ENCODE results near the gene ISX.

Gene ISX

DNA sequence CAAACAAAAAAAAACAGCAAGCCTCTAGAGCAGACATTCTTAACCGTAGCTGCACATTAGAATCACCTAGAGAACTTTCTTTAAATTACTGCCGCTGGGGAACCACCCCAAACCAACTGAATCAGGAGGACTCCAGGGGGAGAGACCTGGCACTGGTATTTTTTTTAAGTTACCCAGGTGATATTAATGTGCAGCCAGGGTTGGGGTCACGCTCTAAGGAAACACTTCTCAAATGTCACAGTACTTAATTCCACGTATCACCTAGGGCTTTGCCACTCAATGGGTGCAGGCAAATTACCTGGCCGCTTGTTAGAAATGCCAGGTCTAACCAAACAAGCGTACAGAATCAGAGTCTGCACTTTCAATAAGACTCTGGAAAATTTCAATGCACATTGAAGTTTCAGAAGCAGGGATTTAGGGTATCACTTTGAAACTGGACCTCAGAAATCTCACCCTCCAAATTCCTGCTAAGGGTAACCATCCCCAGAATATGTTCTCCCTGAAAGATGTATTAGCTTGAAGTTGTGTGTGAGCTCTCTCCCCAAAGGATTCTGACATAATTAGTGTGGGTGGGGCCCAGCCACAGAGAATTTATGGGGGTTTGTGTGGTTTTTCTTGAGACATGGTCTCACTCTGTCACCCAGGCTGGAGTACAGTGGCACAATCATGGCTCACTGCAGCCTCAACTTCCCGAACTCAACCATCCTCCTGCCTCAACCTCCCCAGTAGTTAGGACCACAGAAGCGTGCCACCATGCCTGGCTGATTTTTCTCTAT is 12.7 kb upstream of the ISX start:
- no peak for DNase-seq

DNA sequence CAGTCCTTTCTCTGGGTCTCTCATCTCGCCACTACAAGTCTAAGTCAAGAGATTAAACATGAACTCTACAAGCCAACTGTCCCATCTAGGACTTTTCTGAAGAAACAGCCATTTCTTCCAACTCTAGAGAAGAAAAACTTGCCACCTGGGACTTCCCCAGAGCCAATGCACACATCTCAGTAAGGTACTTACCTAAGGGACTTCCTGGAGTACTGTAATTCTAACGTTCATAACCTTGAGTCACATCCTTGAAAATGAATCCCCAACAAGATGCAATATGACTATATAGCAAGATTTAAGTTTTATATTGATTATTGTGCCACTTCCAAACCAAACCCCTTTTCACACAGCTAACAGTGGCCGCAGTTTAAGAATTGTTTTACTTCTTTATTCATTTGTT is 11.9 kb upstream of the ISX start:
- no peak for DNase-seq

DNA sequence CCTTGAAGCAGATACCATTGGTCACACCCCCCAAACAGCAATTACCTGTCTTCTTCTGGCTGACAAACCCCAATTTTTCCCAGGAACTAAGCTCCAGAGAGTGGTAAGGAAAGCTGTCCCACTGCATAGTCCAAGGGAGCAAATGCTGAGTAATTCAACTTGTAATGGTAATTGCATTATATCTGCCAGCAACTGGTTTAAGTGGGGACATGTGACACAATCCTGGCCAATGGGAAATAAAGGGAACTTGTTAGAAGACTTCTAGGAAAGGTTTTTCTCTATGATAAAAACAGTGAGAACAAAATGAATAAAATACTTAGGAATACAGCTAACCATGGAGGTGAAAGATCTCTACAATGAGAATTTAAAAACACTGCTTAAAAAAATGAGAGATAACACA is 9.5 kb upstream of the ISX start:
- no peak for DNase-seq

DNA sequence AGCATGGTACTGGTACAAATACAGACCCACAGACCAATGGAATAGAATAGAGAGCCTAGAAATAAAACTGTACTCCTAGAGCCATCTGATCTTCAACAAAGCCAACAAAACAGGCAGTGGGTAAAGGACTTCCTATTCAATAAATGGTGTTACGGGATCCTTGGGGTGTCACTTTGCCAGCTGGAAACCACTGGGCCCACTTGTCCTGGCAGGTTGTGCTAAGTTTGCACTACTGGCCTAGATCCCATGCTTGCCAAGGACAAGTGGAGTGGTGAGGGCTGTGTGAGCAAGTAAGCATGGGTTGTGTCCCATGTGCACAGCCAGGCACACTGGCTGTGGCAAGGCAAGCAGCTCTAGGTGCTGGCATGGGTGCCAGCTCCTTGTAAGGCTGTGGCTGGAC is 8.8 kb upstream of the ISX start:
- no peak for DNase-seq

DNA sequence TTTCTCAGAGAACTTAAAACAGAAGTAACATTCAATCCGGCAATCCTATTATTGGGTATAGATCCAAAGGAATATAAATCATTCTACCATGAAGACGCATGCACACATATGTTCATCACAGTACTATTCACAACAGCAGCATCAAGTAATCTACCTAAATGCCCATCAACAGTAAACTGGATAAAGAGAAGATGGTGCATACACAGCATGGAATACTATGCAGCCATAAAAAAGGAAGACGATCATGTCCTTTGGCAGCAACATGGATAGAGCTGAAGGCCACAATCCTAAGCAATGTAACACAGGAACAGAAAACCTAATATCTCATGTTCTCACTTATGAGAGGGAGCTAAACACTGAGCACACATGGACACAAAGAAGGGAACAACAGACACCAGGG is 6.3 kb upstream of the ISX start:
- no peak for DNase-seq

DNA sequence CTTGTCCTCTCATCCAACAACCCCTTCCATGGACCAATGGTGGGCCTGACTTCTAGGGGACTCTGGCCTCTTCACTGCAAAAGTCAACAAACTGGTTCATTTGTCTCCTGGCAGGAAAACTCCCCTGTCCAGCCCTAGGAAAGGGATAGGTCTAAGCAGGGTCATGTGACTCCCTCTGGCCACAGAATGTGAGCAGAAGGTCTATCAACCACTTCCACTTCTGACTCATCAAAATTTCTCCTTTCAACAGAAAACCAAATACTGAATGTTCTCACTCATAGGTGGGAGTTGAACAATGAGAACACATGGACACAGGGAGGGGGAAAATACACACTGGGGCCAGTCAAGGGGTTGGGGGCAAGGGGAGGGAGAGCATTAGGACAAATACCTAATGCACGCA is 1.3 kb upstream of the ISX start:
- DNase-seq: peak; percentile 25 to 43 (median 30)

DNA sequence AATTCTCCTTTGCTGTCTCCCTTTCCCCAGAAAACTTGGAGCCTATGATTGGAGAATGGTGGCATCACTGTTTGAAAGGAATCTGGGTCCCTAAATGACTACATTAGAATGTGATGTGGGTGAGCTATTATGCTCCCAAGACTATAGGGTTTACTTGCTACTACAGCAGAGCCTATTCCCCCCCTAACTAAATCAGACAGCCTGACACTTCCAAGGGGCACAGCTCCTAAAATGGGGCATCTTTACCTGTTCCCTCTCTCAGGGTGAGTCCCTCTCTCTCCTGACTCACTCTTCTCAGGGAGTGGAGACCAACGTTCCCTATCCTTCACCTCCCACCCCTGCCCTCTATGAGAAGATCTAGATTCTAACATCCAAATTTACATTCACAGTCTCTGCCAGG is 775 bp upstream of the ISX start:
- no peak for DNase-seq

DNA sequence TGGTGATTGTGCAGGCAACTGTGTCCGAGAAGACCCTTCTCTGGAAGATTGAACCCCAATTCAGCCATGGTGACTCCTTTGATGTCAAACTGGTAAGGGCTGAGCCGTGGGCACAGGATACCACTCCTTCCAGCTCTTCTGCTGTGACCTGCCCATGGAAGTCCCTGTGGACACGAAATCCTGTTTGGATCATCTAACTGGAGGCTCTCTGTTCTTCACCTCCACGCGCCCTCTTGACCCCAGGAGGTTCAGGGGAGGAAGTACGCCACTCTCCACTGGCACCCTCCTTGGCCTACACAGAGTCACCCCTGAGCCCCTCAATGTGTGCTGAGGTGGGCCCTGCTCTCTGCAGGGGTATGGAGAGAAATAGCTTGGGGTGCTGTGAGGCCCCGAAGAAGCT is 810 bp downstream of the ISX start:
- DNase-seq: no peak

DNA sequence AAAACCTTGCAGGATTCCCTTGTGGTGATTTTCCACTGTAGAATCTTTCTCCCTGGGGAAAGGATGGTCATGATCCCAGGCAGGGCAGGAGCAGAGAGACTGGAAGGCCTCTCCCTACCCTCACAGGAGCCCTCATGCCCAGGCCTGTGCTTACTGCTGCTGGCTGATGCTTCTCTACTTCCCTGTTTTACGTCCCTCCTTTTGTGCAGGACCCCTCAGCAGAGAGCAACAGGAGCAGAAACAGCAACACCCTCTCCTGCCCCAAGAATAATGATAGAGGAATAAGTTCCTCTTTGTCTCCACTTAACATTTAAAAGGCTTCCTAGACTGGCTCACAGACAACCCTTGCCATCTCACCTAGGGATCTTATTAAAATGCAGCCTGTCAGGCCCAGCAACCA is 3.6 kb downstream of the ISX start:
- peak in 2 of 3 donors; percentile 6 to 26 for DNase-seq

DNA sequence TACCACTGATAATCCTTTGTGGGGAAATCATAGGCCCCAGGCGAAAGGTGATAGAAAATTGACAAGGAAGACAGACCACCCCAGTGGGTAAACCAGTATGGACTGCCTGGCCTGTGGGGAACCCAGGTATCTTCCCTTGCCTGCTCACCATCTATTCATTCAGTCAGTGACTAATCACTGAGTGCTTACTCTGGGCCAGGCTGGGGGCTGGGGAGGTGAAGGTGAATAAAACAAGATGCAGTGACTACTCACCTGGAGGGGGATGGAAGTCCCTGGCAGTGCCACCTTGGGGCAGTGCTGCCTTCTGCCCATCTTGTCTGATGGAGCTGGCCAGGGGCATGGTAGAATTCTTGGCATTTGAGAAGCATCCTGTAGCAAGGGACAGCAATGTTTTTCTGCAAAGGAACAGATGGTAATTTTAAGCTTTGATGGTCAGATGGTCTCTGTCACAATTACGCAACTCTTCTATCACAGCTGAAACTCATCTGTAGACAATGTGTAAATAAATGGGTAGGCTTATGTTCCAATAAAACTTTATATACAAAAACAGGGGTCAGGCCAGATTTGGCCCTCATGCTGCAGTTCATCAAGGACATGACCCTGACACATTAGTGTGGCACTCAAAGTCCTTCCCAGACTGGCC is 4.6 kb downstream of the ISX start:
- DNase-seq: no peak

DNA sequence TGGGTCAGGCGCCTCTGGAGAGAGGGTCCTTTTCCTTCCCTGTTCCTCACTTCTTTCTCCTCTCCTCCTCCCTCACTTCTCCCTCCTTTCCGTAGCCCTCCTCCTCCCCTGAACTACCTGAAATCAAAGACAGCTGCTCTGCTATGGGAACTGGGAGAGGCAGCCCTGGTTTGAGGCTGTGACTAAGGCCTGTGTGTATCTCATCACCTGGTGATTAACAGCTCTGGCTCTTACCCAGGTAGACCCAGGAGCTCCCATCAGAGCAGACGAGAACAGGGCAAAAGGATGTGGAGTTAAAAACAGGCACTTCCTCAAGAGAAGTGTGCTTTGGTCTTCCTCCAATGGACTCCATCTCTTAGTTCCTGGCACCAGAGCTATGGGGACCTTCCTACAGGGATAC is 5.8 kb downstream of the ISX start:
- no peak for DNase-seq

DNA sequence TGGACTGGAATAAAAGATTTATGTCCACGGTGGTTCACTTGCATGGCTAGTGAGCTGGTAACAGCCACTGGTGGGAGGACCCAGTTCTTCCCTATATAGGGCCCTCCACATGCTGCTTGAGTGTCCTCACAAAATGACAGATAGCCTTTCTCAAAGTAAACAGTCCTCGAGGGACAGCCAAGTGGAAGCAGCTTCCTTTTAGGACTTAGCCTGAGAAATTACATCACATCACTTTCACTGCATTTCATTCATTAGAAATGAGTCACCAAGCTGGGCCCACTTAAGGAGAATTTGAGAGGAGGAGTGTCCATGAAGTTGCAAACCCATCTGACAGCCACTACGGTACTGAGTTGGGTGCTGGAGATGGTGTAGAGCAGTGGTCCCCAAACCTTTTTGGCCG is 7.0 kb downstream of the ISX start:
- DNase-seq: peak in 1 of 3 donors; percentile 13

DNA sequence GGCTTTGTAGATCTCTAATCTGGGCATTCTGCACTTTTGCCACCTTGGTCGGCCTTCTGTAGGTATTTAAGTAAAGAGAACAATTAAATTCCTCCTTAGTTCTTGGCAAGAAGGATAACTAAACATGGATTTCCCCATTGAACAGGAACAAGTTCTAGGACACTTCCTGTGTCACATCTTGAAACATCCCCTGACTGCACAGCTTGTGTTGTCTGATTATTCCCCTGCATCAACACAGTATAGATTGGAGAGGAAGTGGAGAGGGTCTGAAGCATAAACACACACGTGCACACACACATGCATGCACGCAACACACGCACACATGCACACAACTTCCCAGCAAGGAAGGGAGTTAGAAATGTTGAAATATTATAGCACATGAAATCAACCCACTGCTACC is 8.6 kb downstream of the ISX start:
- no peak for DNase-seq

DNA sequence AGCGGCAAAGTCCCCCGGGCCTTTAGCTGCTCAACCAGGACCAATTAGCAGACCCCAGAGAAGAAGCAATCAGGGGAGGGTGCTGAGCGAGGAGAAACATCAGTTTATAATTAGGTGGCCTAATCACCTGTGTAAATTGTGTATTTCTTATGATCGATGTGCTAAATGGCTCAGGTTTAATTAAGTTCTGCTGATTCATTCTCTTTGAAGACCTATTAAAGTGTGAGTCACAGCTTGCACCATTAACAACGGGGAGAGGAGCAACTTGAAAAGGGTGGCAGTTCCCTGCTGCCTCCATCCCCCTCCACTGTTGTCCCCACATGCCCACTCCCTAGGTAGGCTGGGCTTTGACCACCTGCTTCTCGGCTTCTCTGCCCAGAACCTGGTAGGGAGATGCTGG is 10.7 kb downstream of the ISX start:
- no peak for DNase-seq

DNA sequence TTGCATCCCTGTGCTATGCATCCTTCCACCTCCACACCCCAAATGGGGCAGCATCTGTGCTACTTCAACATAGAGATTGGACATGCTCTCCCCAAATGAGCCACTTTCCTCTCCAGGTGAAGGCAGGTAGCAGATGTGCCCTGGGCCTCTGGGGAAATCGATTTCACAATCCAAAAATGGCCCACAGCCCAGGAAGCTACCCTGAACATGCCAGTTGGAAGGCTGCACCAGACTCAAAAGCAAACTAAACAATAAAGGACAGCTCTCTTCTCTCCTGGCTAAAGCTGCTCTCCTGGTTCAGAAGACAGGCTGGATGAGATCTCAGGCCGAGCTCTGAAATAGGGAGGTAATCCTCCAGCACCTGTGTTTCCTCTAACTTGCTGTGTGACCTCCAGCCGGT is 19.7 kb downstream of the ISX start:
- no peak for DNase-seq

DNA sequence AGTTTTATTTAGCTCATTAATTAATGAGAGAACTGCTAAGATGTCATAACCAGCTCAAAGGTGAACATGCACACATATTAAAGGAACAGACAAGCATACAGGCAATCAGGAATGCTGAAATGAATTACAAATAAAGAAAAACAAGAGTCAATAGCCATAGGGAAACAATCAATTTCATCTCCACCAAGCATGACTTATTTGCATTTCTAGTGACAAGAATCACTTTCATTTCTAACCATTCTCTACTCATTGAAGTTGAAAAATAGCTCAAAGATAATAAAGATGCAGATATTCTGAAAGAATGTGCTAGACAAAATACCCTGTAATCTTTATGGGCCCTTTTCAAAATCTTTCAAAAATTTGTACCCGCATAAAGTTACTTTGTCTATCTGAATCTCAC is 23.2 kb downstream of the ISX start:
- no peak for DNase-seq

DNA sequence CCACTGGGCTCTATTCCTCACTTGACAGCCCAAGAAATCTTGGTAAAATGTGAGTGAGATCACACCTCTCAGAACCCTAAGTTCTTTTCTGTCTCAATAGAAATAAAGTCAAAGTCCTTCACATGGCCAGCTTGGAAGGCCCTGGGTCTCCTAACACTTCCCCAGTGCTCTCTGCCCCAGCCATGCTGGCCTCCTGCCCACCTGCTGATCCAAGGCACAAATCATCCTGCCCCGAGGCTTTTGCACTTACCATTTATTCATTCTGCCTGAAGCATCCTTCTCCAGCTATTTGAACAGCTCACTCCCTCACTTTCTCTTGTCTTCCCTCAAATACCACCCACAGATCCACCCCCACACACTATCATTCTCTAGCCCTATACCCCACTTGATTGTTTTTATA is 26.4 kb downstream of the ISX start:
- DNase-seq: no peak

DNA sequence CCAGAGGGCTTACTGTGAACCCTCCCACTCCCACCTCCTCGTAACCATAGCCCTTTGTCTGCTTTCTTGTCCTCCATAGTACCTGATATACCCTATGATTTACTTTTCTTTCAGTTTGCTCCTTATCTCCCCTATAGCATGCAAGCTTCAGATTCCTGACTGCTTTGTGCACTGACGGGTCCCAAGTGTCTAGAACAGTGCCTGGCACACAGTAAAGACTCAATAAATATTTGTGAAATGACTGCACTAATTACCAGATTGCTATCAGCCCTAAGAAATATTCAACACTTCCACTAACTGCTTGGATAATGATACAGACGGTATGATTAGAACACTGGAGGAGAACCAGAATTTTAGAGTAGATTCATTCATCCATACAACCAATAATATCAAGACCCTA is 33.0 kb downstream of the ISX start:
- no peak for DNase-seq

DNA sequence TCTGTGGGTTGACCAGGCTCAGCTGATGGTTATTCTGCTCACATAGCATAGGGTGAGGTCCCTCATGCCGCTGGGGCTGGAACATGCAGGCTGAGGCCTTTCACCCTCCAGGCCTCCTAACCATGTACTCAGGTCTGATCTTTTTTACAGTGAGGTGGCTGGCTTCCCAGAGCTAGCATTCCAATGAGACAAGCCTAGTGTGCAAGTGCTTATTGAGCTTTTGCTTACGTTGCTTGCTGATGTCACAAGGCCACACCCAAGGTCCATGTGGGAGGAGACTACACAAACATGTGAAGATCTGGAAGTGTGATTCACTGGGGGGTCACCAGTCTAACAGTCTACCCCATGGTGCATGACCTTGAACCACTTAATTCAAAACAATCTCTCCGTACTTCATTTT is 33.9 kb downstream of the ISX start:
- no peak for DNase-seq

DNA sequence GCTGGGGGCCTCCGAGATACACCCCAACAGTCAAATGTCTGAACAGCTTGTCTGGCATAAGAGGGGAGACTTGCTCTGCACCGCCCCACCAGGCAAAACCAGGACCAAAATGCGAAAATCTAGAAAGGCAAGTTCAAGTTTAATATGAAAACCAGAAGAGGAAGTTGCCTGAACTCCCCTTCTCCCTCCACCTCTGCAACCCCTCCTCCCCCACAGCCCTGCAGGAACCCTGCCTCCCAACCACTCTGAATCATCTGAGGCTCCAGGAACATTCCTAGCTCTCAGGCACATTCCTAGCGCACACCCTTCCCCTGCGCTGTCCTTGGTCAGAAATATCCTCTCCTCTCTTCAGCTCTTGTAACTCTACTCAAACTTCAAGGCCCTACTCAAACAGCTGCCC is 36.7 kb downstream of the ISX start:
- peak in 1 of 3 donors; percentile 10 for DNase-seq

DNA sequence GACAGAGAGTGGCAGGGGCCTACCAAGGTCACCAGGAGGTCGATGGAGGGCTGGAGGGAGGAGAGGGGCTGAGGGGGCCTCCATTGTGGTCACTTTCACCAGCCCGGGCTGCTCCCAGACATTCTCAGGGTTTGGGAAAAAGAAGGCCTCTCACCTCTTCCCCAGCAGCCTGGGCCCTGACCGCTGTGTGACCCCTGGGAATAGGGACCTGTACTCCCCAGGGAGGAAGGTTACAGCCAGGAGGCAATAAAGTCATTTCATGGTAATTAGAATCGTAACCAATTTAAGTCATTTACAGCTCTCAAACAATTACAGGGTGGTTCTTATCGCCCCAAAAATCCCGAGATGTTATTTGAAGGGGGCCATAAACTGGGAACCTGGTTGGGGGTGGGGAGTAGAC is 37.8 kb downstream of the ISX start:
- DNase-seq: no peak

DNA sequence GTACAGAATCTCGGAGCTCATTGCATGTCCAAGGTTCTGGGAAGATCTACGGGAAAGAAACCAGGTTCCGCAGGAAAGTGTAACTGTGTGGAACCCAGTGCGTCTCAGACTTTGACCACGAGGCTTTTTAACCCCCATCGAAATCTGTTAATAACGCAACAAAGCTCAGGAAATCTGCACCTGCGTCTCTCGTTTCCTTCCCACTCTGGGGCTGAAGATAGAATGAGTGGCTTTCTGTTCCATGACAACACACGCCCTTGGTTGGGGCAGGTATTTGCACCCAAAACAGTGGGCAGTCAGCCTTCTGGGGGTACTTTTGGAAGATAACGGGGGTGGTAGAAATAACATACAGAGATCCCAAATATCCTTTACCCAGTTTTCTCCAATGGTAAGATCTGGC is 38.5 kb downstream of the ISX start:
- no peak for DNase-seq

DNA sequence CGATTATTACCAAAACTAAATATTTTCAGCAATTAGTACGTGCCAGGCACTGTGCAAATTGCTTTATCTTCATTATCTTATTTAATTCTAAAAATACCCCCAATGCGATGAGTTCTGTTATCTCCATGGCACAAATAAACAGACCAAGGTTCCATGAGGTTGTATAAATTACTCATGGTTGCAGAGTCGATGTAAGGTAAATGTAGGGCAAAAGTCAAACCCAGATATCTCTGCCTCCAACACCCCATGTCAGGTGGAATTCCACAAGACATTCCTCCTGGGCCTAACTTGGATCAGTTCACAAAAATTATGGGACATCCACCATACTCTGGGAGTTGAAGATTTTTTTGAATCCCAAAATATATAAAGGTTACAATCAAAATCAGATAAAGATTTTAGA is 43.7 kb downstream of the ISX start:
- no peak for DNase-seq

DNA sequence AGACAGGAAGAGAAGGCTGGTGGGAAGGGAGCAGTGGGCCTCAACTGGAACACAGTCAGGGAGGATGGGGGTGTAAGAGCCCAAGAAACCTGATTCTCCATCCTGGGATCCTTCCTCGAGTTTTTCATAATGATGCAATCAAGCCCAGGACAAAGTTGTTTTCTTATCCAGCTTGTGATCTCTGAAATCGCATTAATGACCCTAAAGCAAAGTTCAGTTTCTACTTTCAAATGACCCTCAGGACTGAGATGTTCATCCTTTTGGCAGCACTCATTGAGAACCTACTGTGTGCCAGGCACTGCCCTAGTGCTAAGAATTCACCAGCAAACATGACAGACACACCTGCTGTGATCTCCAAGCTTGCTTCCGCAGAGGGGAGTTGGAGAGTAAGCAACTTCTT is 45.3 kb downstream of the ISX start:
- no peak for DNase-seq

DNA sequence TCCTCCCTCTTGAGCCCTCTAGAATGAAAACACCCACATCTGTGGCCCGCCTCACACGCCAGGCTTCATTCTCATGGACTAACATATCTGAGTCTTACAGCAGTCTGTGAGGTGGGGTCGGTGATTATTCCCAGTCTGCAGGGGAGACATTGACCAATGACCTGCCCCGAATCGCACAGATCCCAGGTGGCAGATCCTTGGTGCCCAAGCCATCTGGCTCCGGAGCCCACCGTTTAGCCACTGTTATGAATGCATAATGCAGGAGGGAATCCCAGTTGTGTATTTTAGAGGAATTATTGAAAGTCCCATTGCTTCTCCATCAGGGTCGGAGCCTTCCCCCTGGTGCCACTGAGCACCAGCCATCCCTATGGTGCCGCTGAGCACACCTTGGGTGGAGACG is 47.4 kb downstream of the ISX start:
- DNase-seq: no peak

Measured in suppressor macrophage treated with lipopolysaccharide for 1 hour (primary cell).